B cell (primary cell): ENCODE measurements around the gene PLCG2. TPM values are rescaled to one million over a fixed set of nuclear protein-coding genes. Genes with fewer than 3 reads are reported as not detected.
A peak's percentile ranks its signal among the peaks of the same experiment; 100 is the strongest.
"Not testable (repeated sequence)": the region's sequence is repeated elsewhere in the genome, so short reads cannot be mapped to it uniquely, and the experiment has no call there.

Experiments used
- ATAC-seq: fragments of 200-7000 bp; cut with Tn5 transposase; one replicate; pipeline ENCODE4 v1.10.0; 2021; ENCODE audit warnings: low read depth, mild to moderate bottlenecking, moderate number of reproducible peaks, moderate library complexity
- CTCF ChIA-PET: fragments of 350-600 bp; sonication (Branson Sonifier 250); formaldehyde crosslinking; loops from one replicate; lab custom pipeline; 2021; ENCODE audit warnings: antibody characterized with exemption, inconsistent platforms; lab: Charles Lee
- POLR2A ChIA-PET: fragments of 350-600 bp; sonication (Branson Sonifier 250); formaldehyde crosslinking; loops from one replicate; lab custom pipeline; 2021; ENCODE audit warnings: antibody characterized with exemption; lab: Charles Lee
- DNase-seq: peaks from one replicate; pipeline ENCODE4 v3.0.0; 2013
- H2AFZ ChIP-seq: 2 replicates; pipeline ENCODE4 v1.6.1; 2012; ENCODE audit warnings: mild to moderate bottlenecking, low read depth, low read length; ENCODE audit not compliant: insufficient read depth, poor library complexity, severe bottlenecking
- H3K27ac ChIP-seq, 2 donors: 1 replicate in 1 of 2; 2 replicates in 1 of 2; pipeline ENCODE4 v1.5.1; 2012 to 2013; ENCODE audit warnings: low read length in 2 of 2, mild to moderate bottlenecking in 2 of 2, moderate library complexity in 1 of 2
- H3K27me3 ChIP-seq, 4 experiments: fragments of 200-600 bp in 1 of 4; sonication (generic) in 1 of 4; replicated peaks in 1 of 4; 1 replicate in 2 of 4; 2 replicates in 2 of 4; pipeline versions ENCODE4 v1.6.1 to v1.7.0; 2013 to 2016; ENCODE audit warnings: low read length in 3 of 4, mild to moderate bottlenecking in 2 of 4, mixed read lengths in 1 of 4, moderate library complexity in 1 of 4; ENCODE audit not compliant: insufficient read depth in 4 of 4, control insufficient read depth in 3 of 4; ENCODE audit errors: control extremely low read depth in 1 of 4
- H3K36me3 ChIP-seq, 2 experiments: replicated peaks in 1 of 2; 1 replicate in 1 of 2; 2 replicates in 1 of 2; pipeline versions ENCODE4 v1.6.1 to v1.7.1; 2013; ENCODE audit warnings: low read length in 1 of 2; ENCODE audit not compliant: insufficient read depth in 2 of 2, control insufficient read depth in 1 of 2; ENCODE audit errors: control extremely low read depth in 1 of 2, extremely low read depth in 1 of 2
- H3K4me1 ChIP-seq, 2 donors: fragments of 200-600 bp in 1 of 2; sonication (generic) in 1 of 2; 1 replicate in 1 of 2; 2 replicates in 1 of 2; pipeline versions ENCODE4 v1.5.1 to v1.6.1; 2013 to 2017; ENCODE audit warnings: low read length in 2 of 2; ENCODE audit not compliant: control insufficient read depth in 2 of 2, insufficient read depth in 2 of 2
- H3K4me2 ChIP-seq: replicated peaks from 2 replicates; pipeline ENCODE3; 2012; ENCODE audit warnings: mild to moderate bottlenecking, low read depth, low read length; ENCODE audit not compliant: poor library complexity, severe bottlenecking
- H3K4me3 ChIP-seq, 5 experiments: fragments of 200-600 bp in 1 of 5; sonication (generic) in 1 of 5; 1 replicate in 3 of 5; 2 replicates in 2 of 5; pipeline versions ENCODE4 v1.5.1 to v1.7.0; 2011 to 2016; ENCODE audit warnings: low read length in 4 of 5, mild to moderate bottlenecking in 4 of 5, low read depth in 2 of 5, control low read depth in 1 of 5, moderate library complexity in 1 of 5; ENCODE audit not compliant: insufficient read depth in 1 of 5; ENCODE audit errors: control extremely low read depth in 1 of 5, extremely low read depth in 1 of 5
- H3K79me2 ChIP-seq: fragments of 200-600 bp; sonication (generic); one replicate; pipeline ENCODE4 v1.6.0; 2016; ENCODE audit warnings: low read length; ENCODE audit not compliant: control insufficient read depth, insufficient read depth
- H3K9ac ChIP-seq: fragments of 200-600 bp; sonication (generic); 2 replicates; pipeline ENCODE4 v1.6.1; 2017; ENCODE audit warnings: mild to moderate bottlenecking, low read length, moderate library complexity
- H3K9me3 ChIP-seq, 3 donors: one replicate each; pipeline versions ENCODE4 v1.6.1 to v1.7.1; 2013; ENCODE audit warnings: low read length in 2 of 3; ENCODE audit not compliant: control insufficient read depth in 2 of 3, insufficient read depth in 1 of 3; ENCODE audit errors: control extremely low read depth in 1 of 3
- H4K20me1 ChIP-seq: 2 replicates; pipeline ENCODE4 v1.6.0; 2012; ENCODE audit warnings: mild to moderate bottlenecking, low read length; ENCODE audit not compliant: insufficient read depth, control insufficient read depth, poor library complexity, severe bottlenecking
- H3K27ac Mint-ChIP-seq: one replicate; pipeline ENCODE4 v1.8.0; 2021; ENCODE audit warnings: mixed read lengths
- H3K27me3 Mint-ChIP-seq: one replicate; pipeline ENCODE4 v1.8.0; 2021; ENCODE audit warnings: mixed read lengths
- H3K4me1 Mint-ChIP-seq: one replicate; pipeline ENCODE4 v1.8.0; 2021; ENCODE audit warnings: mixed read lengths
- H3K4me3 Mint-ChIP-seq: one replicate; pipeline ENCODE4 v1.8.0; 2021; ENCODE audit warnings: mixed read lengths
- H3K9me3 Mint-ChIP-seq: one replicate; pipeline ENCODE4 v1.8.0; 2022; ENCODE audit warnings: mixed read lengths; ENCODE audit not compliant: insufficient read depth
- CTCF ChIP-seq: fragments of 200-600 bp; IDR thresholded peaks from one replicate; pipeline ENCODE4 v1.8.0; 2022; ENCODE audit warnings: antibody characterized with exemption, mild to moderate bottlenecking
- EZH2 ChIP-seq: IDR thresholded peaks from 2 replicates; pipeline ENCODE4 v1.6.1; 2012; ENCODE audit warnings: borderline replicate concordance, low read depth, mild to moderate bottlenecking, moderate library complexity, low read length; ENCODE audit not compliant: insufficient read depth, poor library complexity, severe bottlenecking
- WGBS: methylation state at CpG from one replicate; pipeline ENCODE4 v1.1.5; 2013; ENCODE audit warnings: missing lambda C conversion rate; ENCODE audit not compliant: insufficient coverage; 5-methylcytosine and 5-hydroxymethylcytosine counted together
- intact Hi-C: fragments of 100-400 bp; cut with micrococcal nuclease; formaldehyde crosslinking; loops from one replicate; pipeline ENCODE4 v1.10.0; 2022
- polyA plus RNA-seq: library from polyadenylated mRNA; depleted of rRNA; stranded (reverse); fragments of >200 nt; gene quantifications from 2 replicates; pipeline ENCODE4 v1.2.3, GENCODE V29; 2012
- total RNA-seq, 2 donors: library from RNA; stranded (reverse); fragments of 120-200 nt in 1 of 2; gene quantifications; 1 replicate in 1 of 2; 2 replicates in 1 of 2; pipeline versions ENCODE4 v1.2.3 to v1.2.4, GENCODE V29; 2013 to 2022

PLCG2 gene
- total and polyA plus RNA-seq, 2 donors (not counting 1 experiment from before 2014, with no cell fraction given), result 194 to 812 TPM

GRCh38 chr16:81739503-81739902 is 39.6 kb upstream of the PLCG2 start:
- Histone ChIP-seq H3K36me3 (no peaks in the 10 kb centered on the region), H3K27me3 (no peaks in the 10 kb centered on the region), H3K9me3 (no peaks in the 10 kb centered on the region), H3K79me2 (peaks cover 60% of the 10 kb centered on the region), H3K9ac (peak overlapping the region; percentile 62), H3K4me3 (peak overlapping the region; percentile 31 to 60 (median 42)), H4K20me1 (no peaks in the 10 kb centered on the region), H2AFZ (peak overlapping the region; percentile 59), H3K27ac (peak overlapping the region; percentile 70 to 88), H3K4me2 (peak overlapping the region; percentile 89), H3K4me1 (peaks cover 42 to 54% of the 10 kb centered on the region in 2 donors)
- ChIA-PET CTCF (interaction anchor here (0.7 to 10.4 kb wide), 34 partner anchors 9 to 705 kb away, joined by 3 to 128 read pairs (median 5); partner anchors contain the start of genes ATMIN and PLCG2), POLR2A (interaction anchor here (0.6 to 2.0 kb wide), 13 partner anchors 10 to 744 kb away, joined by 3 to 14 read pairs (median 6); partner anchors contain the start of gene PLCG2)
- Mint-ChIP-seq H3K27me3 (no peaks in the 10 kb centered on the region), H3K4me1 (peaks cover 53% of the 10 kb centered on the region), H3K4me3 (peak overlapping the region; percentile 83), H3K9me3 (no peaks in the 10 kb centered on the region), H3K27ac (peak overlapping the region; percentile 93)
- peak; percentile 37 for DNase-seq
- 63% methylated on average over 5 of the region's 8 CpGs for WGBS
- intact Hi-C loops, result loop anchor here (2.0 kb wide), 4 partner anchors 13 to 733 kb away; partner anchors contain the start of genes ATMIN, CENPN and CMC2
- no peak for ATAC-seq
- no peak for TF ChIP-seq CTCF
- TF ChIP-seq EZH2, result no peak

GRCh38 chr16:81740169-81740568 is 38.9 kb upstream of the PLCG2 start:
- TF ChIP-seq EZH2, result no peak
- TF ChIP-seq CTCF, result no peak
- H3K9ac ChIP-seq, result peak overlapping the region; percentile 62

GRCh38 chr16:81741430-81741770 is 37.7 kb upstream of the PLCG2 start:
- peaks cover 53 to 68% of the 10 kb centered on the region in 2 donors for H3K4me1 ChIP-seq
- DNase-seq, H4K20me1 ChIP-seq, H3K27me3 ChIP-seq, intact Hi-C loops, H3K9me3 ChIP-seq, H3K27me3 Mint-ChIP-seq, H3K9me3 Mint-ChIP-seq, H3K9ac ChIP-seq, H3K36me3 ChIP-seq, ATAC-seq, H2AFZ ChIP-seq: not testable (repeated sequence)
- H3K27ac ChIP-seq, result peak overlapping the region; percentile 70 to 88
- peak overlapping the region; percentile 89 for H3K4me2 ChIP-seq
- peak overlapping the region; percentile 83 for H3K4me3 Mint-ChIP-seq
- peak overlapping the region in 1 of 5 experiments; percentile 60 for H3K4me3 ChIP-seq
- H3K4me1 Mint-ChIP-seq, result peaks cover 67% of the 10 kb centered on the region
- CTCF ChIA-PET, result interaction anchor here (0.6 to 10.4 kb wide), 9 partner anchors 11 to 313 kb away, joined by 3 to 128 read pairs (median 6); partner anchors contain the start of gene PLCG2
- peak overlapping the region; percentile 93 for H3K27ac Mint-ChIP-seq
- 93% methylated on average over 2 of the region's 6 CpGs for WGBS
- H3K79me2 ChIP-seq, result peaks cover 79% of the 10 kb centered on the region
- POLR2A ChIA-PET, result interaction anchor here (0.6 kb wide), 1 partner anchor 9 kb away, joined by 7 read pairs; no protein-coding TSS in a partner anchor

More at GRCh38 chr16:81740169-81740568, 38.9 kb upstream of the PLCG2 start:
- H4K20me1 ChIP-seq, result no peaks in the 10 kb centered on the region
- Mint-ChIP-seq H3K27ac (peak overlapping the region; percentile 93), H3K27me3 (no peaks in the 10 kb centered on the region), H3K9me3 (no peaks in the 10 kb centered on the region), H3K4me3 (peak overlapping the region; percentile 83), H3K4me1 (peaks cover 55% of the 10 kb centered on the region)
- H3K79me2 ChIP-seq, result peaks cover 66% of the 10 kb centered on the region
- H3K36me3 ChIP-seq, result no peaks in the 10 kb centered on the region
- peak overlapping the region; percentile 89 for H3K4me2 ChIP-seq
- H3K27me3 ChIP-seq, result no peaks in the 10 kb centered on the region
- ChIA-PET POLR2A (interaction anchor here (0.6 to 1.8 kb wide), 18 partner anchors 9 to 745 kb away, joined by 3 to 15 read pairs (median 6); partner anchors contain the start of gene PLCG2), CTCF (interaction anchor here (0.7 to 10.4 kb wide), 22 partner anchors 8 to 706 kb away, joined by 3 to 128 read pairs (median 6); partner anchors contain the start of gene PLCG2)
- intact Hi-C loops, result no loop called here
- 48% methylated on average over 6 of the region's 8 CpGs for WGBS
- H3K27ac ChIP-seq, result peak overlapping the region; percentile 70 to 88
- peak overlapping the region in 4 of 5 experiments; percentile 16 to 60 (median 32) for H3K4me3 ChIP-seq
- no peaks in the 10 kb centered on the region for H3K9me3 ChIP-seq
- ATAC-seq (peak; percentile 48), DNase-seq (peak; percentile 79)
- peaks cover 42 to 55% of the 10 kb centered on the region in 2 donors for H3K4me1 ChIP-seq
- H2AFZ ChIP-seq, result peak overlapping the region; percentile 12
